KOPT-K1 (cell line): Measurements from ENCODE around the gene KRT37.
"Not testable (repeated sequence)": the region's sequence is repeated elsewhere in the genome, so short reads cannot be mapped to it uniquely, and the experiment has no call there.

Experiments
- H3K27ac ChIP-seq: fragments of 200-600 bp; sonication (generic); 2 replicates; pipeline ENCODE4 v1.5.1; 2016; ENCODE audit warnings: antibody characterized with exemption, mild to moderate bottlenecking, low read depth, low read length; ENCODE audit not compliant: poor library complexity, severe bottlenecking
- H3K36me3 ChIP-seq: fragments of 200-600 bp; sonication (generic); 2 replicates; pipeline ENCODE4 v1.5.1; 2017; ENCODE audit warnings: antibody characterized with exemption, mild to moderate bottlenecking, low read length, moderate library complexity; ENCODE audit not compliant: insufficient read depth
- H3K9me3 ChIP-seq: fragments of 200-600 bp; sonication (generic); 2 replicates; pipeline ENCODE4 v1.5.1; 2017; ENCODE audit warnings: antibody characterized with exemption, low read length, mild to moderate bottlenecking; ENCODE audit not compliant: insufficient read depth, poor library complexity, severe bottlenecking

Gene KRT37

GRCh38 chr17:41403404-41404023 is 20.9 kb downstream of the KRT37 start:
- Histone ChIP-seq H3K36me3 (no peaks in the 10 kb centered on the region), H3K27ac (no peak overlapping the region), H3K9me3 (no peaks in the 10 kb centered on the region)

GRCh38 chr17:41402161-41402560 is 22.2 kb downstream of the KRT37 start:
- no peaks in the 10 kb centered on the region for H3K36me3 ChIP-seq
- no peak overlapping the region for H3K27ac ChIP-seq

GRCh38 chr17:41396996-41397660 is 27.3 kb downstream of the KRT37 start, which contains the start of gene KRT31:
TSS of gene KRT31 (minus strand) at chr17:41397608. CDS start at chr17:41397539, 69 bp downstream.
- H3K36me3 ChIP-seq: no peaks in the 10 kb centered on the region

More at GRCh38 chr17:41402161-41402560, 22.2 kb downstream of the KRT37 start:
- H3K9me3 ChIP-seq: no peaks in the 10 kb centered on the region

GRCh38 chr17:41396340-41396739 is 28.0 kb downstream of the KRT37 start:
- Histone ChIP-seq H3K9me3 (no peaks in the 10 kb centered on the region), H3K36me3 (no peaks in the 10 kb centered on the region), H3K27ac (no peak overlapping the region)

More at GRCh38 chr17:41396996-41397660, 27.3 kb downstream of the KRT37 start, which contains the start of gene KRT31:
- H3K9me3 ChIP-seq: no peaks in the 10 kb centered on the region
- no peak within 1 kb of the TSS for H3K27ac ChIP-seq

GRCh38 chr17:41395611-41396010 is 28.8 kb downstream of the KRT37 start:
- no peaks in the 10 kb centered on the region for H3K9me3 ChIP-seq
- no peaks in the 10 kb centered on the region for H3K36me3 ChIP-seq
- no peak overlapping the region for H3K27ac ChIP-seq

- H3K9me3 ChIP-seq: not testable (repeated sequence)
These were observed 29.3 kb downstream of the KRT37 start for GRCh38 chr17:41395044-41395443.

GRCh38 chr17:41394254-41394996 is 30.0 kb downstream of the KRT37 start:
- Histone ChIP-seq H3K27ac (no peak overlapping the region), H3K9me3 (no peaks in the 10 kb centered on the region), H3K36me3 (no peaks in the 10 kb centered on the region)

More at GRCh38 chr17:41395044-41395443, 29.3 kb downstream of the KRT37 start:
- H3K27ac ChIP-seq, H3K36me3 ChIP-seq: not testable (repeated sequence)

GRCh38 chr17:41393826-41394225 is 30.6 kb downstream of the KRT37 start:
- H3K27ac ChIP-seq: no peak overlapping the region
- no peaks in the 10 kb centered on the region for H3K9me3 ChIP-seq
- no peaks in the 10 kb centered on the region for H3K36me3 ChIP-seq

- no peaks in the 10 kb centered on the region for H3K9me3 ChIP-seq
- H3K36me3 ChIP-seq: no peaks in the 10 kb centered on the region
- no peak overlapping the region for H3K27ac ChIP-seq
These were observed 31.1 kb downstream of the KRT37 start for GRCh38 chr17:41393294-41393693.

- Histone ChIP-seq H3K27ac (no peak overlapping the region), H3K36me3 (no peaks in the 10 kb centered on the region), H3K9me3 (peaks cover 5% of the 10 kb centered on the region)
These were observed 32.1 kb downstream of the KRT37 start for GRCh38 chr17:41392278-41392677.

- H3K27ac ChIP-seq: no peak overlapping the region
- H3K9me3 ChIP-seq: peaks cover 10% of the 10 kb centered on the region
- H3K36me3 ChIP-seq: no peaks in the 10 kb centered on the region
These were observed 32.9 kb downstream of the KRT37 start for GRCh38 chr17:41391535-41391934.

- Histone ChIP-seq H3K9me3 (peaks cover 14% of the 10 kb centered on the region), H3K36me3 (no peaks in the 10 kb centered on the region), H3K27ac (no peak overlapping the region)
These were observed 33.9 kb downstream of the KRT37 start for GRCh38 chr17:41390411-41390938.

- no peak overlapping the region for H3K27ac ChIP-seq
These were observed 36.7 kb downstream of the KRT37 start for GRCh38 chr17:41387670-41388069.

GRCh38 chr17:41386227-41386626 is 38.2 kb downstream of the KRT37 start:
- H3K9me3 ChIP-seq: peaks cover 14% of the 10 kb centered on the region
- H3K36me3 ChIP-seq: no peaks in the 10 kb centered on the region
- H3K27ac ChIP-seq: no peak overlapping the region

More at GRCh38 chr17:41387670-41388069, 36.7 kb downstream of the KRT37 start:
- Histone ChIP-seq H3K9me3 (peaks cover 14% of the 10 kb centered on the region), H3K36me3 (no peaks in the 10 kb centered on the region)

- no peaks in the 10 kb centered on the region for H3K36me3 ChIP-seq
- H3K9me3 ChIP-seq: peaks cover 14% of the 10 kb centered on the region
- H3K27ac ChIP-seq: no peak overlapping the region
These were observed 40.7 kb downstream of the KRT37 start for GRCh38 chr17:41383690-41384089.
